ENCODE measurements around the gene ITGAV. TPM values are rescaled to one million over a fixed set of nuclear protein-coding genes. Genes with fewer than 3 reads are reported as not detected.

The ITGAV gene
- total RNA-seq, 1 experiment from 2014 or later = 26.9 TPM

DNA sequence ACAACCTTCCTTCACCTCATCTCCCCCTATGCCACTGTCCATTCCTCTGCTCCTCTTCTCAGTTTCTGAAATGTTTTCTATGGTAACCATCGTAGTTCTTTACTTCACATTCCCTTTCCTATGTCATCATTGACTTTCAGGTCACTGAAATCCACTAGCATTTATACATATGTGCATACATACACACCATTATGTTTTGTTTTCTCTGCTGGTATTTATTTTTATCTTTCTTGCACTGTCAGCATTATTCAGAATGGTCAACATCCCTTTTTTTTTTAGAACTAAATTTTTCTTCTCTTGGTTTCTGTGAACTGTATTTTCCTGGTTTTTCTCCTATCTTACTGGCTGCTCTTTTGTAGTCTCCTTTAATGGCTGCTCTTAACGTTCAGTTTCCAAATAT is 33.2 kb downstream of the ITGAV start:
- Histone ChIP-seq H3K27ac (ENCODE audit: insufficient read length, low read depth, low read length) (no peak overlapping the region), H4K91ac (ENCODE audit: insufficient read length, low read depth, low read length) (no peak overlapping the region), H3K23ac (ENCODE audit: insufficient read length, low read depth, low read length) (no peak overlapping the region), H3K79me1 (ENCODE audit: insufficient read depth, low read depth, low read length, poor library complexity, severe bottlenecking) (no peaks in the 10 kb centered on the region), H3K79me2 (ENCODE audit: insufficient read depth, low read length) (no peaks in the 10 kb centered on the region), H3K18ac (ENCODE audit: insufficient read length, low read depth, low read length) (no peak overlapping the region), H3K27me3 (ENCODE audit: insufficient read depth, low read length) (no peaks in the 10 kb centered on the region), H2BK20ac (ENCODE audit: low read depth, low read length, poor library complexity, severe bottlenecking) (no peak overlapping the region), H4K20me1 (ENCODE audit: control insufficient read depth, insufficient read depth, insufficient read length) (no peaks in the 10 kb centered on the region), H4K8ac (replicated peaks; ENCODE audit: insufficient read length, low read depth, low read length) (no peak overlapping the region), H2AK5ac (ENCODE audit: insufficient read length, low read length) (no peak overlapping the region), H2BK5ac (ENCODE audit: insufficient read length, low read length) (no peak overlapping the region), H4K5ac (ENCODE audit: insufficient read length, low read depth, low read length) (no peak overlapping the region), H3K9ac (ENCODE audit: extremely low read depth, insufficient read length, low read length) (no peak overlapping the region), H2BK15ac (ENCODE audit: low read depth, low read length) (no peak overlapping the region), H3K23me2 (ENCODE audit: insufficient read length, low read depth, low read length, poor library complexity, severe bottlenecking) (no peaks in the 10 kb centered on the region), H3K4ac (ENCODE audit: low read depth, low read length) (no peak overlapping the region), H3K4me1 (ENCODE audit: insufficient read depth, low read length) (no peaks in the 10 kb centered on the region), H2BK12ac (ENCODE audit: insufficient read length, low read depth, low read length) (no peak overlapping the region), H3K4me2 (ENCODE audit: insufficient read depth, insufficient read length, low read length) (no peak overlapping the region), H3T11ph (ENCODE audit: low read length) (no peak overlapping the region), H3K14ac (ENCODE audit: insufficient read depth, low read length) (no peak overlapping the region), H3K56ac (ENCODE audit: insufficient read length, low read depth, low read length) (no peak overlapping the region), H3K9me3 (ENCODE audit: control insufficient read depth, low read depth, low read length) (no peaks in the 10 kb centered on the region), H2AFZ (ENCODE audit: low read length) (no peak overlapping the region), H2BK120ac (ENCODE audit: low read depth, low read length, poor library complexity, severe bottlenecking) (no peak overlapping the region)
- peaks cover 1 to 11% (median 5%) of the 10 kb centered on the region in 3 experiments; a peak in 3 of 7 replicates for H3K36me3 Mint-ChIP-seq (ENCODE audit: insufficient read depth in 1 of 3, low read depth in 3 of 3)
- no peak for DNase-seq
- no CpG with 5 or more reads among the region's 2 CpGs for WGBS (ENCODE audit: extremely low coverage, insufficient read length, low lambda C conversion rate)
- peak overlapping the region in 1 of 3 experiments; percentile 7; a peak in 2 of 7 replicates for H3K27ac Mint-ChIP-seq
- no peaks in the 10 kb centered on the region for H3K27me3 Mint-ChIP-seq (ENCODE audit: low read depth)
- peaks cover 0 to under 1% of the 10 kb centered on the region in 2 experiments; a peak in 3 of 4 replicates for H3K4me1 Mint-ChIP-seq
- no peak overlapping the region for H3K4me3 Mint-ChIP-seq
- no peaks in the 10 kb centered on the region; a peak in 1 of 5 replicates for H3K9me3 Mint-ChIP-seq
- TF ChIP-seq, protein P1, sequence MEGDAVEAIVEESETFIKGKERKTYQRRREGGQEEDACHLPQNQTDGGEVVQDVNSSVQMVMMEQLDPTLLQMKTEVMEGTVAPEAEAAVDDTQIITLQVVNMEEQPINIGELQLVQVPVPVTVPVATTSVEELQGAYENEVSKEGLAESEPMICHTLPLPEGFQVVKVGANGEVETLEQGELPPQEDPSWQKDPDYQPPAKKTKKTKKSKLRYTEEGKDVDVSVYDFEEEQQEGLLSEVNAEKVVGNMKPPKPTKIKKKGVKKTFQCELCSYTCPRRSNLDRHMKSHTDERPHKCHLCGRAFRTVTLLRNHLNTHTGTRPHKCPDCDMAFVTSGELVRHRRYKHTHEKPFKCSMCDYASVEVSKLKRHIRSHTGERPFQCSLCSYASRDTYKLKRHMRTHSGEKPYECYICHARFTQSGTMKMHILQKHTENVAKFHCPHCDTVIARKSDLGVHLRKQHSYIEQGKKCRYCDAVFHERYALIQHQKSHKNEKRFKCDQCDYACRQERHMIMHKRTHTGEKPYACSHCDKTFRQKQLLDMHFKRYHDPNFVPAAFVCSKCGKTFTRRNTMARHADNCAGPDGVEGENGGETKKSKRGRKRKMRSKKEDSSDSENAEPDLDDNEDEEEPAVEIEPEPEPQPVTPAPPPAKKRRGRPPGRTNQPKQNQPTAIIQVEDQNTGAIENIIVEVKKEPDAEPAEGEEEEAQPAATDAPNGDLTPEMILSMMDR (conservative IDR thresholded peaks at IDR 0.05) = no peak
